Trophoblast cell (in vitro differentiated cells and primary cell): ENCODE results near the gene ATM.
"Not testable (repeated sequence)": the region's sequence is repeated elsewhere in the genome, so short reads cannot be mapped to it uniquely, and the experiment has no call there.

Experiments
- DNase-seq, 2 donors: peaks; one replicate each; pipeline ENCODE4 v3.0.0-alpha.2; 2016
- H2AFZ ChIP-seq: 2 replicates; pipeline ENCODE4 v1.6.1; 2013; ENCODE audit warnings: low read length, moderate library complexity, mild to moderate bottlenecking; ENCODE audit not compliant: insufficient read depth, poor library complexity
- H2AK5ac ChIP-seq: 2 replicates; pipeline ENCODE4 v1.6.1; 2013; ENCODE audit warnings: mild to moderate bottlenecking, low read length
- H2BK120ac ChIP-seq: 2 replicates; pipeline ENCODE4 v1.6.1; 2013; ENCODE audit warnings: low read length, mild to moderate bottlenecking, moderate library complexity; ENCODE audit not compliant: insufficient read depth, poor library complexity
- H2BK12ac ChIP-seq: 2 replicates; pipeline ENCODE4 v1.6.1; 2013; ENCODE audit warnings: mild to moderate bottlenecking, low read length, moderate library complexity
- H2BK5ac ChIP-seq: 2 replicates; pipeline ENCODE4 v1.6.1; 2013; ENCODE audit warnings: low read length, low read depth, moderate library complexity, mild to moderate bottlenecking; ENCODE audit not compliant: poor library complexity
- H3K14ac ChIP-seq: 2 replicates; pipeline ENCODE4 v1.6.1; 2013; ENCODE audit warnings: mild to moderate bottlenecking, low read length
- H3K18ac ChIP-seq: 2 replicates; pipeline ENCODE4 v1.6.1; 2013; ENCODE audit warnings: mild to moderate bottlenecking, low read length
- H3K23ac ChIP-seq: 2 replicates; pipeline ENCODE4 v1.6.1; 2013; ENCODE audit warnings: low read length
- H3K27ac ChIP-seq: 2 replicates; pipeline ENCODE4 v1.5.1; 2013; ENCODE audit warnings: low read depth, mild to moderate bottlenecking, inconsistent platforms, low read length, moderate library complexity
- H3K27me3 ChIP-seq: 2 replicates; pipeline ENCODE4 v1.6.1; 2013; ENCODE audit warnings: inconsistent platforms, mild to moderate bottlenecking, low read length, moderate library complexity; ENCODE audit not compliant: insufficient read depth
- H3K36me3 ChIP-seq, 2 experiments: 1 replicate in 1 of 2; 2 replicates in 1 of 2; pipeline ENCODE4 v1.6.1; 2013; ENCODE audit warnings: low read length in 2 of 2, mild to moderate bottlenecking in 2 of 2, moderate library complexity in 1 of 2; ENCODE audit not compliant: insufficient read depth in 2 of 2, control insufficient read depth in 1 of 2
- H3K4ac ChIP-seq: 2 replicates; pipeline ENCODE4 v1.6.1; 2013; ENCODE audit warnings: low read depth, mild to moderate bottlenecking, low read length, moderate library complexity
- H3K4me1 ChIP-seq, 2 experiments: 1 replicate in 1 of 2; 2 replicates in 1 of 2; pipeline ENCODE4 v1.6.1; 2013; ENCODE audit warnings: low read length in 2 of 2, mild to moderate bottlenecking in 2 of 2, moderate library complexity in 1 of 2; ENCODE audit not compliant: insufficient read depth in 2 of 2, control insufficient read depth in 1 of 2
- H3K4me2 ChIP-seq: 2 replicates; pipeline ENCODE4 v1.6.1; 2013; ENCODE audit warnings: inconsistent platforms, mild to moderate bottlenecking, low read length, moderate library complexity
- H3K4me3 ChIP-seq: 2 replicates; pipeline ENCODE4 v1.5.1; 2013; ENCODE audit warnings: mild to moderate bottlenecking, low read depth, low read length, inconsistent platforms
- H3K79me1 ChIP-seq: one replicate; pipeline ENCODE4 v1.6.1; 2013; ENCODE audit warnings: low read length
- H3K79me2 ChIP-seq: 2 replicates; pipeline ENCODE4 v1.6.1; 2013; ENCODE audit warnings: low read length, mild to moderate bottlenecking; ENCODE audit not compliant: control insufficient read depth, insufficient read depth, poor library complexity
- H3K9ac ChIP-seq: 2 replicates; pipeline ENCODE4 v1.6.1; 2013; ENCODE audit warnings: mild to moderate bottlenecking, low read length
- H3K9me3 ChIP-seq: 2 replicates; pipeline ENCODE4 v1.6.1; 2013; ENCODE audit warnings: low read depth, mild to moderate bottlenecking, control low read depth, inconsistent platforms, low read length; ENCODE audit not compliant: insufficient read depth
- H4K12ac ChIP-seq: 2 replicates; pipeline ENCODE4 v1.6.1; 2013; ENCODE audit warnings: low read depth, mild to moderate bottlenecking, low read length, moderate library complexity
- H4K8ac ChIP-seq: 2 replicates; pipeline ENCODE4 v1.6.1; 2013; ENCODE audit warnings: low read depth, mild to moderate bottlenecking, low read length, moderate library complexity
- H4K91ac ChIP-seq: one replicate; pipeline ENCODE4 v1.6.1; 2013; ENCODE audit warnings: low read depth, mild to moderate bottlenecking, low read length, moderate library complexity
- WGBS: extraction: QIAGEN DNeasy Blood & Tissue Kit; methylation state at CpG from one replicate; pipeline ENCODE4 v1.1.7; 2013; ENCODE audit warnings: missing lambda C conversion rate; ENCODE audit not compliant: insufficient read length, insufficient coverage; ENCODE audit errors: extremely low coverage; 5-methylcytosine and 5-hydroxymethylcytosine counted together

The ATM gene

GRCh38 chr11:108373505-108373904 lies 150.6 kb downstream of the ATM start:
- not testable (repeated sequence) for H3K4me1 ChIP-seq, H3K4me3 ChIP-seq, H3K36me3 ChIP-seq, H2BK5ac ChIP-seq, H2AFZ ChIP-seq, H4K91ac ChIP-seq, H3K14ac ChIP-seq, H3K4me2 ChIP-seq, H2AK5ac ChIP-seq, DNase-seq, H3K27ac ChIP-seq, H3K4ac ChIP-seq, H3K9ac ChIP-seq, H3K23ac ChIP-seq, H3K18ac ChIP-seq, H3K27me3 ChIP-seq, H4K8ac ChIP-seq, H3K79me2 ChIP-seq, H2BK120ac ChIP-seq, H2BK12ac ChIP-seq, H4K12ac ChIP-seq, H3K9me3 ChIP-seq, H3K79me1 ChIP-seq
- WGBS: no CpG with 5 or more reads among the region's 24 CpGs

- WGBS: no CpG with 5 or more reads among the region's 5 CpGs
- Histone ChIP-seq H3K4ac (no peak overlapping the region), H4K12ac (no peak overlapping the region), H3K27ac (no peak overlapping the region), H3K14ac (no peak overlapping the region), H3K4me3 (no peak overlapping the region), H3K9ac (no peak overlapping the region), H2AFZ (no peak overlapping the region), H3K36me3 (no peaks in the 10 kb centered on the region), H3K18ac (no peak overlapping the region), H3K4me2 (no peak overlapping the region), H4K8ac (no peak overlapping the region), H4K91ac (no peak overlapping the region), H2BK5ac (no peak overlapping the region), H2AK5ac (no peak overlapping the region), H3K9me3 (no peaks in the 10 kb centered on the region), H3K79me2 (no peaks in the 10 kb centered on the region), H3K4me1 (no peaks in the 10 kb centered on the region), H2BK120ac (no peak overlapping the region), H2BK12ac (no peak overlapping the region), H3K79me1 (no peaks in the 10 kb centered on the region), H3K23ac (no peak overlapping the region), H3K27me3 (no peaks in the 10 kb centered on the region)
- no peak for DNase-seq
Measured at GRCh38 chr11:108388576-108388975, 165.7 kb downstream of the ATM start.

DNA sequence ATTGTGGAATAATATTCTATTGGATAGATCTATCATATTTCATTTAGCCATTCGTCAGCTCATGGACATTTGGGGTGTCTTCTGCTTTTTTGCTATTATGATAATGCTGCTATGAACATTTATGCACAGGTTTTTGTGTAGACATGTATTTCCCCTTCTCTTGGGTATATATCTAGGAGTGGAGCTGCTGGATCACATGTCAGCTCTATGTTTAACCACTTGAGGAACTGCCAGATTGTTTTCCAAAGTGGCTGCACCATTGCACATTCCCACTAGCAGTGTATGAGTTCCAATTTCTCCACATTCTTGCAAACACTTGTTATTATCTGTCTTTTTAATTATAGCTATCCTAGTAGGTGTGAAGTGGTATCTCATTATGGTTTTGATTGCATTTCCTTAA lies 169.5 kb downstream of the ATM start:
- WGBS: no CpG with 5 or more reads among the region's 1 CpG
- DNase-seq: no peak

DNA sequence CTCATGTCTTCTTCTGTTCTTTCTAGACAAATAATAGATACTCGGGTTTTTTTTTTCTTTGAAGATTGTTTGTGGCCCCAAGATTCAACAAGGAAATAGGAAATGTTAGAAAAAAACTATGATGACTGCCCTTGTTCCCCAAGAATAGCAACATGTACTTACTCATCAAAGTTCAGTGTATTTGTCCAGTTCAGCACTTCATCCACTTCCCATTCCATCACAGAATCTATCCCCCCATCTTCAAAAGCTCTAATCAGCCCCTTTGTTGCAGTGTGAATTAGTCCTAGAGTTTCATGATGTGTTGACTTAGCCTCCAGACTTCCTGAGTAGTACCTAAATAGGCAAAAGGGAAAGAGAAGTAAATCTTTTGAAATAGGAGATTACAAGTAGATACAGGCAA lies 170.2 kb downstream of the ATM start:
- no peaks in the 10 kb centered on the region for H3K36me3 ChIP-seq
- no CpG with 5 or more reads among the region's 1 CpG for WGBS
- no peak overlapping the region for H2AK5ac ChIP-seq
- H4K8ac ChIP-seq: no peak overlapping the region
- H3K9me3 ChIP-seq: no peaks in the 10 kb centered on the region
- H4K12ac ChIP-seq: no peak overlapping the region
- no peak overlapping the region for H2BK120ac ChIP-seq
- no peak overlapping the region for H2AFZ ChIP-seq
- H3K79me2 ChIP-seq: no peaks in the 10 kb centered on the region
- no peak overlapping the region for H3K4me2 ChIP-seq
- no peak overlapping the region for H2BK12ac ChIP-seq
- no peak overlapping the region for H3K4ac ChIP-seq
- H3K23ac ChIP-seq: no peak overlapping the region
- no peak overlapping the region for H3K14ac ChIP-seq
- no peak overlapping the region for H2BK5ac ChIP-seq
- H3K79me1 ChIP-seq: no peaks in the 10 kb centered on the region
- no peak for DNase-seq
- H3K27me3 ChIP-seq: no peaks in the 10 kb centered on the region
- H3K4me1 ChIP-seq: no peaks in the 10 kb centered on the region
- no peak overlapping the region for H3K27ac ChIP-seq
- H3K18ac ChIP-seq: no peak overlapping the region
- no peak overlapping the region for H4K91ac ChIP-seq
- H3K4me3 ChIP-seq: no peak overlapping the region
- H3K9ac ChIP-seq: no peak overlapping the region

More for the DNA sequence above, 169.5 kb downstream of the ATM start:
- Histone ChIP-seq H3K9me3 (no peaks in the 10 kb centered on the region), H3K79me1 (no peaks in the 10 kb centered on the region), H2BK120ac (no peak overlapping the region), H4K91ac (no peak overlapping the region), H2AFZ (no peak overlapping the region), H4K8ac (no peak overlapping the region), H3K27me3 (no peaks in the 10 kb centered on the region), H3K79me2 (no peaks in the 10 kb centered on the region), H2BK12ac (no peak overlapping the region), H3K9ac (no peak overlapping the region), H3K4me1 (no peaks in the 10 kb centered on the region), H3K14ac (no peak overlapping the region), H3K27ac (no peak overlapping the region), H3K4ac (no peak overlapping the region), H2AK5ac (no peak overlapping the region), H3K36me3 (no peaks in the 10 kb centered on the region), H3K23ac (no peak overlapping the region), H4K12ac (no peak overlapping the region), H3K18ac (no peak overlapping the region), H3K4me2 (no peak overlapping the region), H3K4me3 (no peak overlapping the region), H2BK5ac (no peak overlapping the region)
